ENCODE measurements around the gene MXI1. TPM values are rescaled to one million over a fixed set of nuclear protein-coding genes. Genes with fewer than 3 reads are reported as not detected.

MXI1 gene
- total RNA-seq, 2 experiments from 2014 or later = 11.7 to 22.3 TPM

DNA sequence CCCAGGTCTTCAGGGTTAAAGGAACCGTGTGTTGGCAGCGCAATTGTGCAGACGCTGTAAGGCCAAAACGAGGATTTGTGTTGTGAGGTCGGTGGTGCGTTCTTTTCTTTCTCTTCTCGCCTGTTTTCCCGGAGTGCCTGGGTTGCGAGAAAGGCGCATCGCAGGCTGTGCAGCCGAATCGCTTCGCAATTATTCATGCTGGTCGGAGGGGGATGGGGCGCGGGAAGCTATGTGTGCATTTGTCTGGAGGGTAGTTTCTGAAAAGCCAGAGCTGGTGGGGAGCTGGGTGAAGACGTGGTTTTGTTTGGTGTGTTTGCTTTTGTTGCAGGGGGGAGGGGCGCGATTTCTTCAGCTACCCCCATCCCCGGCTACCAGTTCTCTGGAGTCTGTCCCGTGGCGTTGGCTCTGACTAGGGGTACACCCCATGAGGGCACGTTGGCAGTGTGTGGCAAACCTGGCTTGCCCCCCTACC is 2.1 kb downstream of the MXI1 start:
- DNase-seq (ENCODE audit: low spot score) = peak; percentile 74
- Histone ChIP-seq H3K4me3 (ENCODE audit: low read depth, low read length, poor library complexity, severe bottlenecking) (peak overlapping the region; percentile 79), H3K79me2 (ENCODE audit: insufficient read depth, low read depth, low read length) (no peaks in the 10 kb centered on the region; the same call in 1 of the 2 replicates), H2AFZ (ENCODE audit: low read length) (peak overlapping the region; percentile 72; the same call in 1 of the 2 replicates), H3K36me3 (ENCODE audit: insufficient read depth, low read length) (no peaks in the 10 kb centered on the region), H3K27ac (ENCODE audit: low read depth, low read length, poor library complexity, severe bottlenecking) (peak overlapping the region; percentile 60), H3K4me1 (ENCODE audit: insufficient read depth, low read length, poor library complexity, severe bottlenecking) (peaks cover 41% of the 10 kb centered on the region), H3K9me3 (ENCODE audit: low read length) (no peaks in the 10 kb centered on the region), H3K9me2 (ENCODE audit: insufficient read depth, low read length) (no peaks in the 10 kb centered on the region), H4K20me1 (ENCODE audit: insufficient read depth, low read length) (no peaks in the 10 kb centered on the region), H3K4me2 (ENCODE audit: low read length) (peak overlapping the region; percentile 93)
- no TSS peak for BruUV-seq (replicated peaks)
- TF ChIP-seq, protein P1, sequence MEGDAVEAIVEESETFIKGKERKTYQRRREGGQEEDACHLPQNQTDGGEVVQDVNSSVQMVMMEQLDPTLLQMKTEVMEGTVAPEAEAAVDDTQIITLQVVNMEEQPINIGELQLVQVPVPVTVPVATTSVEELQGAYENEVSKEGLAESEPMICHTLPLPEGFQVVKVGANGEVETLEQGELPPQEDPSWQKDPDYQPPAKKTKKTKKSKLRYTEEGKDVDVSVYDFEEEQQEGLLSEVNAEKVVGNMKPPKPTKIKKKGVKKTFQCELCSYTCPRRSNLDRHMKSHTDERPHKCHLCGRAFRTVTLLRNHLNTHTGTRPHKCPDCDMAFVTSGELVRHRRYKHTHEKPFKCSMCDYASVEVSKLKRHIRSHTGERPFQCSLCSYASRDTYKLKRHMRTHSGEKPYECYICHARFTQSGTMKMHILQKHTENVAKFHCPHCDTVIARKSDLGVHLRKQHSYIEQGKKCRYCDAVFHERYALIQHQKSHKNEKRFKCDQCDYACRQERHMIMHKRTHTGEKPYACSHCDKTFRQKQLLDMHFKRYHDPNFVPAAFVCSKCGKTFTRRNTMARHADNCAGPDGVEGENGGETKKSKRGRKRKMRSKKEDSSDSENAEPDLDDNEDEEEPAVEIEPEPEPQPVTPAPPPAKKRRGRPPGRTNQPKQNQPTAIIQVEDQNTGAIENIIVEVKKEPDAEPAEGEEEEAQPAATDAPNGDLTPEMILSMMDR (conservative IDR thresholded peaks at IDR 0.05; ENCODE audit: low read length) = no peak; the same call in 1 of the 2 replicates
- no peak for TF ChIP-seq EZH2phosphoT487 (IDR thresholded peaks at IDR 0.05; ENCODE audit: borderline replicate concordance, low read depth, low read length)
- ChIA-PET CTCF (ENCODE audit: unreplicated experiment) (interaction anchor here (1.5 kb wide), 1 partner anchor 70 kb away, joined by 4 read pairs; no protein-coding TSS in a partner anchor), POLR2A (interaction anchor here (0.6 to 4.8 kb wide), 7 partner anchors 13 to 301 kb away, joined by 3 to 53 read pairs (median 5); no protein-coding TSS in a partner anchor)
- intact Hi-C loops (cut with micrococcal nuclease; ENCODE audit: unreplicated experiment) = loop anchor here (1.0 to 5.0 kb wide), 4 partner anchors 16 to 297 kb away; no protein-coding TSS in a partner anchor

DNA sequence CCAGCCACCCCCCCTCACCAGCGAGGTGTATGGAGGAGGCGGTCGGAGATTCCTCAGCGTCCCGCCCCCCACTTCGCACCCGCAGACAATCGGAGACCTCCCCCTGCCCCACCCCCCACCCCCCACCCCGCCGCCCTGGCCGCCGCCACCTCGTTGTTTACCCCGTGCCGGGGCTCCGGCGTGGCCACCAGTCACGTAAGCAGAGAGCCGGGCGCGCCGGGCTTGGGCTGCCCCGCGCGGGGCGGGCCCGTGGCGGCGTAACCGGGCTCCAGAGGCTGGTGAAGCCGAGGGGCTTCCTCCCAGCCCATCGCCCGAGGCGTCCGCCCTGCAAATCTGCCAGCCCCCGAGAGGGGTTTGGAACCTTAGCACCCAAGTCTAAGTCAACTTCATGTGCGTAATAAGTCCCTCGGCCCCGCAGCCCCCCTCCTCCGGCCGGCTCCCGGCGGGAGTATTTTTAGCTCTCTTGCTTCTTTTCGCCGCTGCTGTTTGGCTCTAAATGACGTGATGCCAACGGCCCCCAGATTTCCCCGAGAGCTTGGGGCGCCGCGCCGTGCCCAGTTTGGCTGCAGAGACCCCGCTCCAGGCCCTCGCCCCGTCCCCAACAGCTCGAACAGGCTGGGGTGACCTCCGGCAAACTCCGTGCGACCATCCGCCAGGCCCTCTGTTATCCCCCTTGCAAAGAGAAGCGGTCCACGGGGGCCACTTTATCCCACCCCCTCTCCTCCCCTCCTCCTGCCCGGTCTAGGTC is 2.7 kb downstream of the MXI1 start:
- Histone ChIP-seq H3K4me1 (ENCODE audit: insufficient read depth, low read length, poor library complexity, severe bottlenecking) (peaks cover 47% of the 10 kb centered on the region), H2AFZ (ENCODE audit: low read length) (peak overlapping the region; percentile 90)
- CTCF ChIA-PET (ENCODE audit: unreplicated experiment) = interaction anchor here (1.5 kb wide), 1 partner anchor 69 kb away, joined by 4 read pairs; no protein-coding TSS in a partner anchor

More for the DNA sequence above, 2.7 kb downstream of the MXI1 start:
- H3K9me2 ChIP-seq (ENCODE audit: insufficient read depth, low read length) = no peaks in the 10 kb centered on the region
- TF ChIP-seq EZH2phosphoT487 (IDR thresholded peaks at IDR 0.05; ENCODE audit: borderline replicate concordance, low read depth, low read length) = no peak
- TF ChIP-seq, protein P1 (conservative IDR thresholded peaks at IDR 0.05; ENCODE audit: low read length) = no peak
- intact Hi-C loops (cut with micrococcal nuclease; ENCODE audit: unreplicated experiment) = loop anchor here (1.0 to 10.0 kb wide), 7 partner anchors 15 to 715 kb away; partner anchors contain the start of genes ADD3 and SMC3
- DNase-seq (ENCODE audit: low spot score) = peak; percentile 60
- H3K4me3 ChIP-seq (ENCODE audit: low read depth, low read length, poor library complexity, severe bottlenecking) = peak overlapping the region; percentile 79
- no peaks in the 10 kb centered on the region for H3K9me3 ChIP-seq (ENCODE audit: low read length)
- H3K36me3 ChIP-seq (ENCODE audit: insufficient read depth, low read length) = no peaks in the 10 kb centered on the region
- no peaks in the 10 kb centered on the region for H4K20me1 ChIP-seq (ENCODE audit: insufficient read depth, low read length)
- no TSS peak for BruUV-seq (replicated peaks)
- H3K27ac ChIP-seq (ENCODE audit: low read depth, low read length, poor library complexity, severe bottlenecking) = peak overlapping the region; percentile 60
- H3K79me2 ChIP-seq (ENCODE audit: insufficient read depth, low read depth, low read length) = no peaks in the 10 kb centered on the region; the same call in 1 of the 2 replicates
- peak overlapping the region; percentile 93 for H3K4me2 ChIP-seq (ENCODE audit: low read length)
- POLR2A ChIA-PET = interaction anchor here (0.6 to 4.8 kb wide), 17 partner anchors 7 to 371 kb away, joined by 3 to 53 read pairs (median 5); partner anchors contain the start of gene SMNDC1

All from OCI-LY7 (cell line).